Measurements from ENCODE around the gene LPCAT3. TPM values are rescaled to one million over a fixed set of nuclear protein-coding genes. Genes with fewer than 3 reads are reported as not detected.

Gene LPCAT3
- total and polyA plus RNA-seq, 2 of the 13 experiments (the other 11 are each of a cell fraction or from before 2014, with no cell fraction given) = 44.5 to 64.3 TPM

DNA sequence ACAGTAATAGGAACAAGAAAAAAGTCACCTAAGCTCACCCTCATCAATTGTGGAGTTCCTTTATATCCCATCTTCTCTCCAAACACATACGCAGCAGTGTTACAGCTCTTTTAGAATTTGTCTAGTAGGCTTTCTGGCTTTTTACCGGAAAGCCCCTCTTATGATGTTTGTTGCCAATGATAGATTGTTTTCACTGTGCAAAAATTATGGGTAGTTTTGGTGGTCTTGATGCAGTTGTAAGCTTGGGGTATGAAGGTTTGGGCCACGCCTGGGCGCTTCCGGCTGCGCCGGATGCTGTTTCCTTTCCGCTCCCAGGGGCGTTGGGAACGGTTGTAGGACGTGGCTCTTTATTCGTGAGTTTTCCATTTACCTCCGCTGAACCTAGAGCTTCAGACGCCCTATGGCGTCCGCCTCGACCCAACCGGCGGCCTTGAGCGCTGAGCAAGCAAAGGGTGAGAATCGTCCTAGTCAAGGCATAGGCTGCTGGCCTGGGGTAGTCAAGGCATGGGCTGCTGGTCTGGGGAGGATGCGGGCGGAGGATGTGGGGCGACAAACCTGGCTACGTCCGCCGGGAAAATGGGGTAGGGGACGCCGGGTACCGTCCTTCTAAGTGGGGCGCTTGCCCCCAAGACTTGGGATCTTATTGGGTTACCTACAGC lies 74.4 kb downstream of the LPCAT3 start, which contains the start of the genes C12orf57 and RNU7-1 (continued):
- TF ChIP-seq, protein P1, sequence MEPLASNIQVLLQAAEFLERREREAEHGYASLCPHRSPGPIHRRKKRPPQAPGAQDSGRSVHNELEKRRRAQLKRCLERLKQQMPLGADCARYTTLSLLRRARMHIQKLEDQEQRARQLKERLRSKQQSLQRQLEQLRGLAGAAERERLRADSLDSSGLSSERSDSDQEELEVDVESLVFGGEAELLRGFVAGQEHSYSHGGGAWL (CRISPR knock-in tag; IDR thresholded peaks at IDR 0.05) = no peak
- TF ChIP-seq FOSL2 (CRISPR knock-in tag; IDR thresholded peaks at IDR 0.05) = peak; percentile 53
- TF ChIP-seq NFE2L1 (CRISPR knock-in tag; IDR thresholded peaks at IDR 0.05; ENCODE audit: borderline replicate concordance) = no peak
- TF ChIP-seq, protein P2, sequence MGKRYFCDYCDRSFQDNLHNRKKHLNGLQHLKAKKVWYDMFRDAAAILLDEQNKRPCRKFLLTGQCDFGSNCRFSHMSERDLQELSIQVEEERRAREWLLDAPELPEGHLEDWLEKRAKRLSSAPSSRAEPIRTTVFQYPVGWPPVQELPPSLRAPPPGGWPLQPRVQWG (CRISPR knock-in tag; IDR thresholded peaks at IDR 0.05; ENCODE audit: borderline replicate concordance, low read depth) = no peak
- no peak for TF ChIP-seq ZFP37 (CRISPR knock-in tag; IDR thresholded peaks at IDR 0.05; ENCODE audit: borderline replicate concordance)
- peak; percentile 60; the same call in 1 of the 2 replicates for TF ChIP-seq NONO (IDR thresholded peaks at IDR 0.05)
- TF ChIP-seq NONO (CRISPR knock-in tag; conservative IDR thresholded peaks at IDR 0.05) = peak; percentile 98
- TF ChIP-seq TMF1 (CRISPR knock-in tag; IDR thresholded peaks at IDR 0.05; ENCODE audit: low read depth) = peak; percentile 67; the same call in 1 of the 2 replicates
- no peak for TF ChIP-seq EEA1 (CRISPR knock-in tag; IDR thresholded peaks at IDR 0.05; ENCODE audit: borderline replicate concordance)
- TF ChIP-seq, protein P3, sequence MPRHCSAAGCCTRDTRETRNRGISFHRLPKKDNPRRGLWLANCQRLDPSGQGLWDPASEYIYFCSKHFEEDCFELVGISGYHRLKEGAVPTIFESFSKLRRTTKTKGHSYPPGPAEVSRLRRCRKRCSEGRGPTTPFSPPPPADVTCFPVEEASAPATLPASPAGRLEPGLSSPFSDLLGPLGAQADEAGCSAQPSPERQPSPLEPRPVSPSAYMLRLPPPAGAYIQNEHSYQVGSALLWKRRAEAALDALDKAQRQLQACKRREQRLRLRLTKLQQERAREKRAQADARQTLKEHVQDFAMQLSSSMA (CRISPR knock-in tag; IDR thresholded peaks at IDR 0.05) = no peak
- TF ChIP-seq, protein P4, sequence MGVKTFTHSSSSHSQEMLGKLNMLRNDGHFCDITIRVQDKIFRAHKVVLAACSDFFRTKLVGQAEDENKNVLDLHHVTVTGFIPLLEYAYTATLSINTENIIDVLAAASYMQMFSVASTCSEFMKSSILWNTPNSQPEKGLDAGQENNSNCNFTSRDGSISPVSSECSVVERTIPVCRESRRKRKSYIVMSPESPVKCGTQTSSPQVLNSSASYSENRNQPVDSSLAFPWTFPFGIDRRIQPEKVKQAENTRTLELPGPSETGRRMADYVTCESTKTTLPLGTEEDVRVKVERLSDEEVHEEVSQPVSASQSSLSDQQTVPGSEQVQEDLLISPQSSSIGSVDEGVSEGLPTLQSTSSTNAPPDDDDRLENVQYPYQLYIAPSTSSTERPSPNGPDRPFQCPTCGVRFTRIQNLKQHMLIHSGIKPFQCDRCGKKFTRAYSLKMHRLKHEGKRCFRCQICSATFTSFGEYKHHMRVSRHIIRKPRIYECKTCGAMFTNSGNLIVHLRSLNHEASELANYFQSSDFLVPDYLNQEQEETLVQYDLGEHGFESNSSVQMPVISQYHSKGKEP (CRISPR knock-in tag; IDR thresholded peaks at IDR 0.05) = peak; percentile 89; the same call in 1 of the 2 replicates
- peak; percentile 100 for TF ChIP-seq CBX1 (IDR thresholded peaks at IDR 0.05; ENCODE audit: low read depth)
- TF ChIP-seq NFYB (CRISPR knock-in tag; IDR thresholded peaks at IDR 0.05) = peak; percentile 45; the same call in 1 of the 2 replicates
- TF ChIP-seq KDM6A (CRISPR knock-in tag; IDR thresholded peaks at IDR 0.05; ENCODE audit: low read depth) = no peak; the same call in 1 of the 2 replicates
- TF ChIP-seq, protein P5, sequence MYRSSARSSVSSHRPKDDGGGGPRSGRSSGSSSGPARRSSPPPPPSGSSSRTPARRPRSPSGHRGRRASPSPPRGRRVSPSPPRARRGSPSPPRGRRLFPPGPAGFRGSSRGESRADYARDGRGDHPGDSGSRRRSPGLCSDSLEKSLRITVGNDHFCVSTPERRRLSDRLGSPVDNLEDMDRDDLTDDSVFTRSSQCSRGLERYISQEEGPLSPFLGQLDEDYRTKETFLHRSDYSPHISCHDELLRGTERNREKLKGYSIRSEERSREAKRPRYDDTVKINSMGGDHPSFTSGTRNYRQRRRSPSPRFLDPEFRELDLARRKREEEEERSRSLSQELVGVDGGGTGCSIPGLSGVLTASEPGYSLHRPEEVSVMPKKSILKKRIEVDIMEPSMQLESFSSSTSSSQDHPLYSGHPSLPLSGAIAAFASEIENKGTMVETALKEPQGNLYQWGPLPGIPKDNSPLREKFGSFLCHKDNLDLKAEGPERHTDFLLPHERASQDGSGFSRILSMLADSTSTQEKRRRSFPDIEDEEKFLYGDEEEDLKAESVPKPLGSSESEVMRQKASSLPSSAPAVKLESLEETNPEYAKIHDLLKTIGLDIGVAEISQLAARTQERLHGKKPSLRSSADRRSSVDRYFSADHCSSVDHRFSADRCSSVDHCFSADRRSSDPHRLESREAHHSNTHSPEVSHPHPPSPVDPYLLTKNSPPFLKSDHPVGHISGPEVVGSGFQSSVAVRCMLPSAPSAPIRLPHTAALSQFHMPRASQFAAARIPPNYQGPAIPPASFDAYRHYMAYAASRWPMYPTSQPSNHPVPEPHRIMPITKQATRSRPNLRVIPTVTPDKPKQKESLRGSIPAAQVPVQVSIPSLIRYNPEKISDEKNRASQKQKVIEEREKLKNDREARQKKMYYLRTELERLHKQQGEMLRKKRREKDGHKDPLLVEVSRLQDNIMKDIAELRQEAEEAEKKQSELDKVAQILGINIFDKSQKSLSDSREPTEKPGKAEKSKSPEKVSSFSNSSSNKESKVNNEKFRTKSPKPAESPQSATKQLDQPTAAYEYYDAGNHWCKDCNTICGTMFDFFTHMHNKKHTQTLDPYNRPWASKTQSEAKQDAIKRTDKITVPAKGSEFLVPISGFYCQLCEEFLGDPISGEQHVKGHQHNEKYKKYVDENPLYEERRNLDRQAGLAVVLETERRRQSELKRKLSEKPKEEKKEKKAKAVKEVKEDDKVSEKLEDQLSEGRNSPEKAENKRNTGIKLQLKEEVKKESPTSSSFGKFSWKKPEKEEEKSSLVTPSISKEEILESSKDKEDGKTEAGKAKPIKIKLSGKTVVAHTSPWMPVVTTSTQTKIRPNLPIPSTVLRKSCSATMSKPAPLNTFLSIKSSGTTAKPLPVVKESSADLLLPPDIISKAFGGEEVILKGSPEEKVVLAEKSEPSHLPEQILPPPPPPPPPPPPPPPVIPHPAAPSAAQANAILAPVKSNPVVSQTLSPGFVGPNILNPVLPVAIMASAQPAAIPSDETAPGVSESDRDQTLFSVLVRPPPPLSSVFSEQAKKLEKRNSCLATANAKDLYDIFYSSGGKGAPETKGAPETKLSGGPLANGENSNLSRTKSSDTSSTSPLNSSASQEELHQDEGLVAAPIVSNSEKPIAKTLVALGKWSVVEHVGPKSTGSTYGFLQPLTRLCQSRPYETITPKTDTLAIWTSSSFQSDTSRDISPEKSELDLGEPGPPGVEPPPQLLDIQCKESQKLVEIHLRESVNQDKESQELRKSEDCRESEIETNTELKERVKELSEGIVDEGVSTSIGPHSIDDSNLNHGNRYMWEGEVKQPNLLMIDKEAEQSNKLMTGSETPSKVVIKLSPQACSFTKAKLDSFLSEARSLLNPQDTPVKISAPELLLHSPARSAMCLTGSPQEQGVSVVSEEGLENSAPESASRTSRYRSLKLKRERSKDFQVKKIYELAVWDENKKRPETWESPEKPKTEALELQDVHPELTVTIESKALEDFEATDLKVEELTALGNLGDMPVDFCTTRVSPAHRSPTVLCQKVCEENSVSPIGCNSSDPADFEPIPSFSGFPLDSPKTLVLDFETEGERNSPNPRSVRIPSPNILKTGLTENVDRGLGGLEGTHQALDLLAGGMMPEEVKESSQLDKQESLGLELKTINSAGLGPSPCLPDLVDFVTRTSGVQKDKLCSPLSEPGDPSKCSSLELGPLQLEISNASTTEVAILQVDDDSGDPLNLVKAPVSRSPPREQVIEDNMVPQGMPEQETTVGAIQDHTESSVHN (CRISPR knock-in tag; IDR thresholded peaks at IDR 0.05) = no peak
- TF ChIP-seq ARNT2 (CRISPR knock-in tag; IDR thresholded peaks at IDR 0.05; ENCODE audit: low read depth) = 0 out of 2 replicates have a peak, but pooled peaks have one; percentile 13
- TF ChIP-seq NFKB2 (CRISPR knock-in tag; IDR thresholded peaks at IDR 0.05; ENCODE audit: borderline replicate concordance) = no peak
- no peak for TF ChIP-seq SMAD9 (CRISPR knock-in tag; IDR thresholded peaks at IDR 0.05)
- TF ChIP-seq ZNF274 (CRISPR knock-in tag; IDR thresholded peaks at IDR 0.05) = no peak

Measured in HepG2 (cell line).